Right renal cortex interstitium (tissue), 3 donors: ENCODE measurements around the gene INSR. TPM values are rescaled to one million over a fixed set of nuclear protein-coding genes. Genes with fewer than 3 reads are reported as not detected.
A peak's percentile ranks its signal among the peaks of the same experiment; 100 is the strongest.
"Not testable (repeated sequence)": the region's sequence is repeated elsewhere in the genome, so short reads cannot be mapped to it uniquely, and the experiment has no call there.

Experiments used
- DNase-seq, 3 donors: peaks; one replicate each; pipeline ENCODE4 v3.0.0-alpha.2; 2013; ENCODE audit warnings: low read depth in 3 of 3, low spot score in 2 of 3
- polyA plus RNA-seq, 3 donors: library from polyadenylated mRNA; unstranded; fragments of 120-200 nt; gene quantifications; one replicate each; pipeline ENCODE4 v1.2.1, GENCODE V29; 2013; ENCODE audit not compliant: insufficient read length in 3 of 3

Gene INSR
- polyA plus RNA-seq, result 10 to 100 TPM; 24.8 to 29.2 (median 26.4) TPM

DNA sequence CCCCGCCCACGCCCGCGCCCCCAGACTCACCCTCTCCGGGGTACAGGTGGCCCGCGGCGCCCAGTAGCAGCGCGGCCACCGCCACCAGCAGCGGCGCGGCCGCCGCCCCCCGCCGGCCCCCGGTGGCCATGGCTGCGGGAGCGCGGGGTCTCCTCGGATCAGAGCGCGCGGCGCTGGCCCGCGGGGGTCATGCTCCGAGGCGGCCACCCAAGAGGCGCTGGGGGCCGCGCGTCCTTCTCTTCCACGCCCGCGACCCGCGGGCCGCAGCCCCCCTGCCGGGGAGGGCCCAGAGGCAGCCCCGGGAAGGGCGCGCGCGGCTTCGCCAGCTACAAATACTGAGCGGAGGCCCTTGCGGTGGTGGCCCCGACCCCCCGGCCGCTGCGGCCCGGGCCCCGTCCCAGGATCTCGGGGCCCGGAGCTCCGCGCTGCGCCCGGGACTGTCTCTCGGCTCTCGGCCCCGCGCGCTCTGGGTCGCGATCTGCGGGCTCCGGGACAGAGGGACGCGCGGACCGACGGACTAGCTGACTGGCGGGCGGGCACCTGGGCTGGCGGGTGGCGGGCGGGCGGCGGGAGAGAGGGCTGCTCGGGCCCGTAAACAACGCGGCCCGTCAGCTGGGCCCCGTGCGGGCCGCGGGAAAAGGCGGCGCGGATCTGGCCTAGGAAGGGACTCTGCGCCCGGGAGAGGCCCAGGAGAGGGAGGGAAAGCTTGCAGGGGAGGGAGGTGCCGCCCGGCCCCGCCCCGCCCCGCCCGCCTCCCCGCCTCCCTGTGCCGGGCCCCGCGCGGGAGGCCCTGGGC lies at the start of gene INSR:
Gene INSR (minus strand): TSS at position 653 of the 796 bp plus-strand sequence. CDS start 523 bp downstream, at position 130.
- peak; percentile 40 to 83 (median 77) for DNase-seq

- no peak for DNase-seq
Observed at GRCh38 chr19:7342143-7342542, 47.9 kb upstream of the INSR start.

DNA sequence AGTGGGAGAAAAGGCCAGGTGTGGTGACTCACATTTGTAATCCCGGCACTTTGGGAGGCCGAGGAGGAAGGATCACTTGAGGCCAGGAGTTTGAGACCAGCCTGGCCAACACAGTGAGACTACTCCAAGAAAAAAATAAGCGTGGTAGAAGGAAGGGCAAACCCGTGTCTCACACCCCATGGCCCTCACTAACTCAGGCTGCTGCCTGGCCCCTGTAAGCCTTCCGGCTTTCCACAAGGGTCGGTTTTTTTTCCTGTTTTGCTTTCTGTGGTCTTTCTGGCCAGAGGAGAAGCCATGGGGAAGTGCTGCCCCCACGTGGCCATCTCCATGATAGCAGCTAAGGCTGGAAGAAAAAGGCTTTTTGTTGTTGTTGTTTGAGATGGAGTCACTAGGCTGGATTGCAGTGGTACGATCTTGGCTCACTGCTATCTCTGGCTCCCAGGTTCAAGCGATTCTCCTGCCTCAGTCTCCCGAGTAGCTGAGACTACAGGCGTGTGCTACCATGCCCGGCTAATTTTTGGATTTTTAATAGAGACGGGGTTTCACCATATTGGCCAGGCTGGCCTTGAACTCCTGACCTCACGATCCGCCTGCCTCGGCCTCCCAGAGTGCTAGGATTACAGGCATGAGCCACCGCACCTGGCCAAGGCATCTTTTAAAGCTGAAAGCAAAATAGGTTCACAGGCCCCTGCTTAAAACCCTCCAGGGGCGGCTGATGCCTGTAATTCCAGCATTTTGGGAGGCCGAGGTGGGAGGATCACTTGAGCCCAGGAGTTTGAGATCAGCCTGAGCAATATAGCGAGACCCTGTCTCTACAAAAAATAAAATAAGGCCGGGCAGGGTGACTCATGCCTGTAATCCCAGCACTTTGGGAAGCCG lies 47.0 kb upstream of the INSR start:
- peak; percentile 67 to 78 (median 76) for DNase-seq

DNA sequence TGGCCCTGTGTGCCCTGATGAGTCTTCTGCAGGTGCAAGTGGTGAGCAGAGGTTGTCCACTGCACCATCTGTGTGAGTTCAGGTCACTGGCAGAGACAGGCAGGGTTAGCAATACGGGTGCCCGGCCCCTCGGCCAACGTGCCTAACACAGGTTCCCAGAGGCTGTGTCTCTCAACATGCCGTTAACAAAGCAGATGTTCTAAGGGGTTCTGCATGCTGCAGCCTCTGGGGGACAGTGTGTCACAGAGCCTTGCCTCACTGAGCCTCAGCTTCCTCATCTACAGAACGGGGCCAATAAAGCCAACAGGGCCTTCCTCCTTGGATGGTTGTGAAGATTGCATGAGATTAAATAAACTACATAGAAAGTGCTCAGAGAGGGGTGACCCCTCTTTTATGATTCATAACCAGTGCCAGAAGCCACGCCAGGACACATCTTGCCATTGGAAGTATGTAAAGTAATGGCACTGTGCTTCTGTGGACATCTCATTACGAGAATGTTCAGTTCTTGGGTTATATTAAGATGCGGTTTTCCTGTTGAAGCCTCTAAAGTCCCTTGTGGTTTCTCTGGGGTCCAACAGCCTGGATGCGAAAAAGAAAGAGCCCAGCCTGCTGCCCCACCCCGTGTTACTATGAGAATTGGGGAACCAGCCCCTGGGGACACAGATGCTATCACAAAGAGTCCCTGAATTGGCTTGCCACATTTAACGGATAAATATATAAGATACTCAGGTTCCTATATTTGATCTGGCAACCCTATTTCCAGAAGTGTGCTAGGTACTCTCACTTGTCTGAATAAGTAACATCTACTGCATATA lies 43.4 kb upstream of the INSR start:
- no peak for DNase-seq

- DNase-seq, result no peak
Observed at GRCh38 chr19:7336321-7336973, 42.2 kb upstream of the INSR start.

DNA sequence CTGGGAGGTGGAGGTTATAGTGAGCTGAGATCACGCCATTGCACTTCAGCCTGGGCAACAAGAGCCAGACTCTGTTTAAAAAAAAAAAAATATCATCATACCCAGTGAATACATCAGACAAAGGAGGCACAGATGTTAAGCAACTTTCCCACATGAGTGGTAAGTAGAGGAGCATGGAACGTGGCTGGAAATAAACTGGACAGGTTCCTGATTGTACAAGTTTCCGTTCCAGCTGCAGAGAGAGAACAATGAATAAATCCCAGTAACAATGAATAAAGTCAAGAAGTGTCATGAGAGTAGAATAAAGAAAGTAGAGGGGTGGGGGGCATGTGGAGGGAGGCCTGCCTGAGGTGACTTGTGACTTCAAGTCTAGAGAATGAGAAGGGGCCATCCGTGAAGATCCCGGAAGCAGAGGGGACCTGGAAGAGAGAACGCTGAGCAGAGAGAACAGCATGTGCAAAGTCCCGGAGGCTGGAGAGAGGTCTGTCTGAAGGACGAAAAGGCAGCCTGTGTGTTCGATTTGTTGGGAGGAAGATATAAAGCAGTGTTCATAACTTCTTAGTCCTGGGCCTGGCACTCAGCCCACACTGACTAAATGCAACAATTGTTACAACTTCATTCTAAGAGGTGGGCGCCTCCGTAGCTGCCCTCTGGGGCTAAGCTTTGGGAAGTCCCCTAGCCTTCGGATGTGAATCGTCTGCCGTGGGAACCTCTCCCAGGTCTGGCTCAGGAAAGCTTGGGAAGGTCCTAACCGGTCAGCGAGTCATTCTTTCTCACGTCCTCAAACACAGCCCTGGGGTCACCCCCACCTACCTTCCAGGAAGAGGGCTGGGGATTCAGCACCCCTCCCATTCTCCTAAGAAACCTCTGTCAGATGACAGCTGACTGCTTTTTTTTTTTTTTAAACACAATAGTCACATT lies 39.2 kb upstream of the INSR start:
- DNase-seq, result no peak

DNA sequence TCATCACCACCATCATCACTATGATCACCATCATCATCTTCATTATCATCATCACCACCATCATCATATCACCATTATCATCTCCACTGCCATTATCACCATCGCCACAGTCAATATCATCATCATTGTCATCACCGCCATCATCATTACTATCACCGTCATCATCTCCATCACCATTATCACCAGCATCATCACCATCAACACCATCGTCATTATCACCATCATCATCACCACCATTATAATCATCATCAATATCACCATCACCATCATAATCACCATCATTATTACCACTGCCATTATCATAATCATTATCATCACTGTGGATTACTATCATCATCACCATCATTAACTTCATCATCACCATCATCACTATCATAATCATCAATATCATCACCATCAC lies 37.2 kb upstream of the INSR start:
- DNase-seq, result no peak

- DNase-seq, result no peak
Observed at GRCh38 chr19:7328647-7329046, 34.4 kb upstream of the INSR start.

DNA sequence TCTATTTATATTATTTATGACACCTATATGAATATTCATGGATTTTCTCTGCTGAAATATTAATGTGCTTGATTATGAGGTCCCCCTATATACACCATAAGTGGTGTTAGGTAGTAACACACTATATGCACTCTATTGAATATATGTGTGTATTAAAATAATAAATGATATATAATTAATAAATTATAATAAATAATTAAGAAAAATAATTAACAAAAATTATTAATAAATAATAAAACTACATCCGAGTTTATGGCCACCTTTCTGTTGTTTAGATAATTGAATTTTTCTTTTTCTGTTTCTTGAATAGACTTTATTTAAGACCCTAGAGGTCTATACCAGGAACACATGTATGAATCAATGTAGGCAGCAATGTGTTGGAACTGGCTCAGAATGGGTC lies 33.6 kb upstream of the INSR start:
- no peak for DNase-seq

DNA sequence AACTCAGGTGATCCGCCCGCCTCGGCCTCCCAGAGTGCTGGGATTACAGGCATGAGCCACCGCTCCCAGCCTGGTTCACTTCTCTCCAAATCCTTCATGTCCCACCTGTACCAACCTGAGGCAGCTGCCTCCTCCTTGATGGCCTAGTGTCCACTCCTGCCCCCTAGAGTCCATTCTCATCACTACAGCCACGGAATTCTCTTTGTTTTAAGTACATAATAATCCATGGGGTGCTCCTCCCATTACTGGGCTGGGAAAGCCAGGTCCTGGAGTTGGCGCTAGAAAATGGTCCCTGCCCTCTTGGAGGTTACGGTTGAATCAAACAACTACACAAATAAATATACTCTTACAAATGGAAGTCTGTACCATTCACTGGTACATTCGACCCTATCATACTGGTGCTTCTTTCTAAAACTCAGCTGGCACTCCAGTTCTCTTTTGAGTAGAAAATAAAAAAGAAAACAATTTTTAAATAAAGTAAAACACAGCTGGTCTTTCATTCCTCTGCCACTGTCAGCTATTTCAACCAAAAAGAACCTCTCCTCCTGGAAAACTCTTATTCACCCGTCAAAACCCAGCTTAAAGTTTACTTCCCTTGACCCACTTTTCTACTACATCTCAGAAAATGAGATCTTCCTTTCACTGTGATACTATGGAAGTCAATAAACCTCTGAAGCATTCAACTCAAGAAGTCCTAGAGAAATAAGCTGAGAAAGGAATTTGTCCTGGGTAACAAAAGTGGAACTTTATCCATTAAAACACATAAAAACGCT lies 32.1 kb upstream of the INSR start:
- DNase-seq, result no peak

DNA sequence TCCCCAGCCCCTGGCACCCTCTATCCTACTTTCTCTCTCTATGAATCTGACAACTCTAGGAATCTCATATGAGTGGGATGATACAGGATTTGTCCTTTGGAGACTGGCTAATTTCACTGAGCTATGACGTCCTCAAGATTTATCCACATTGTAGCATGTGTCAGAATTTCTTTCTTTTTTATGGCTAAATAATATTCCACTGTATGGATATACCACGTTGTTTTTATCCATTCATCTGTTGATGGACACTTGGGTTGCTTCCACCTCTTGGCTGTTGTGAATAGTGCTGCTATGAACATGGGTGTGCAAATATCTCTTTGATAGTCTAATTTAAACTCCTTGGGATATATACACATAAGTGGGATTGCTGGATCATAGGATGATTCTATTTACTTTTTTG lies 24.0 kb upstream of the INSR start:
- no peak for DNase-seq

GRCh38 chr19:7312816-7313215 lies 18.6 kb upstream of the INSR start:
- no peak for DNase-seq

GRCh38 chr19:7311911-7312310 lies 17.7 kb upstream of the INSR start:
- DNase-seq, result no peak

DNA sequence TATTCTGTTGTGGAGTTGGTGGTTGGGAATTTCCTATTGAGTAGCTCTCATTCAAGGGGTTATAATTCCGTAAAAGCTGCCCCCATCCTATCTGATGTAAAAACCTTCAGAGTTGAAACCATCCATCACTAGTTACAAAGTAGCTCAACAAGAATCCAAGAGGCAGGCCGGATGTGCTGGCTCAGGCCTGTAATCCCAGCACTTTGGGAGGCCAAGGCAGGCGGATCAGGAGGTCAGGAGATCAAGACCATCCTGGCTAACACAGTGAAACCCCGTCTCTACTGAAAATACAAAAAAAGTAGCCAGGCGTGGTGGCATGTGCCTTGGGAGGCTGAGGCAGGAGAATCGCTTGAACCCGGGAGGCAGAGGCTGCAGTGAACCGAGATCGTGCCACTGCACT lies 14.1 kb upstream of the INSR start:
- not testable (repeated sequence) for DNase-seq

- DNase-seq, result no peak
Observed at GRCh38 chr19:7307590-7308218, 13.5 kb upstream of the INSR start.

DNA sequence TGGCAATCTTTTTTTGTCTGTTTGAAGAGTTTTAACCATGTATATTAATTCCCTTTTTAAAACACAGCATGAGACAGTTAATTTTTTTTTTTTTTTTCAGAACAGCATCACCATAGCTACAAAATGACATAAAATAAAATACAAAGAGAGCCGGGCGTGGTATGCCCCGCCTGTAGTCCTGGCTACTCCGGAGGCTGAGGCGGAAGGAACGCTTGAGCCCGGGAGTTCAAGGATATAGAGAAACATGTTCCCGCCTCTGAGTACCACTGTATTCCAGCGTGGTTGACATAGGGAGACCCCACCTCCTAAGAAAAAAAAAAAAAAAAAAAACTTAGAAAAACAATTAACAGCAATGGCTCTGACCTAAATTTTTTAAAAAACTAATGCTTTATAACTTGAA lies 10.0 kb upstream of the INSR start:
- DNase-seq, result no peak

DNA sequence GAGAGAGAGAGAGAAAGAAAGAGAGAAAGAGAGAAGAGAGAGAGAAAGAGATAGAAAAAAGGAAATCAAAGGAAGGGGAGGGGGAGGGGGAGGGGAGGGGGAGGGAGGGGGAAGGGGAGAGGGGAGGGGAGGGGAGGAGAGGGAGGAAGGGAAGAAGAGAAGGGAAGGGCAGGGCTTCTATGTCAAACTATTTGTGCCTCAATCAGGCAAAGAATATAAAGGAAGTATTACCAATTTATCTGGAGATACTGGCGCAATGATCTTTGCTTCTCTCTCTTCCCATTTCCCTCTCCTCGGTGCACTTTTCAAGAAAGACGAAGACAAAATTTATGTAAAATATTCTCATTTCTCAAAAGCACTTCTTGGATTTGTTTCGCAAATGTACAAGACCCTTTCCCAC lies 9.3 kb upstream of the INSR start:
- no peak for DNase-seq

- no peak for DNase-seq
Observed at GRCh38 chr19:7301525-7301924, 7.3 kb upstream of the INSR start.
